Measurements from ENCODE around the gene BCKDK. TPM values are rescaled to one million over a fixed set of nuclear protein-coding genes. Genes with fewer than 3 reads are reported as not detected.
"Not testable (repeated sequence)": the region's sequence is repeated elsewhere in the genome, so short reads cannot be mapped to it uniquely, and the experiment has no call there.

BCKDK gene
- total and polyA plus RNA-seq, 4 donors: 16.7 to 37.2 (median 30.3) TPM

- Histone ChIP-seq H3K36me3 (ENCODE audit: control insufficient read depth in 1 of 2, insufficient read depth in 2 of 2, low read length in 1 of 2) (no peaks in the 10 kb centered on the region), H3K4me3 (ENCODE audit: low read length in 2 of 2) (no peak overlapping the region), H3K27ac (ENCODE audit: low read depth in 1 of 2, low read length in 2 of 2) (peak overlapping the region in 1 of 2 donors; percentile 66), H3K4me1 (ENCODE audit: control insufficient read depth in 1 of 2, insufficient read depth in 2 of 2, low read length in 2 of 2) (peaks cover 0 to 3% of the 10 kb centered on the region in 2 donors), H3K9me3 (ENCODE audit: control insufficient read depth, low read length) (no peaks in the 10 kb centered on the region), H3K27me3 (ENCODE audit: control insufficient read depth in 1 of 2, insufficient read depth in 2 of 2, low read length in 1 of 2) (no peaks in the 10 kb centered on the region)
- ATAC-seq (ENCODE audit: low FRiP score) (no peak), DNase-seq (peak; percentile 87 to 89)
- 16 to 22% methylated on average over 27 of the region's 27 CpGs for WGBS, 2 donors
- intact Hi-C loops (cut with DNase I): no loop called here
These were observed 30.7 kb downstream of the BCKDK start for GRCh38 chr16:31138621-31139578.

GRCh38 chr16:31141071-31141469, 32.9 kb downstream of the BCKDK start:
- 83 to 84% methylated on average over 9 of the region's 9 CpGs for WGBS, 2 donors
- H3K4me3 ChIP-seq (ENCODE audit: low read length in 2 of 2); ATAC-seq (ENCODE audit: low FRiP score); H3K36me3 ChIP-seq (ENCODE audit: control insufficient read depth in 1 of 2, insufficient read depth in 2 of 2, low read length in 1 of 2); H3K9me3 ChIP-seq (ENCODE audit: control insufficient read depth, low read length); DNase-seq; H3K4me1 ChIP-seq (ENCODE audit: control insufficient read depth in 1 of 2, insufficient read depth in 2 of 2, low read length in 2 of 2); H3K27me3 ChIP-seq (ENCODE audit: control insufficient read depth in 1 of 2, insufficient read depth in 2 of 2, low read length in 1 of 2): not testable (repeated sequence)
- intact Hi-C loops (cut with DNase I): loop anchor here (5.0 to 10.0 kb wide), 3 partner anchors 34 to 156 kb away; partner anchors contain the start of genes BCKDK (in 1 of the 2) and HSD3B7 (in 1 of the 2)
- H3K27ac ChIP-seq (ENCODE audit: low read depth in 1 of 2, low read length in 2 of 2): peak overlapping the region in 1 of 2 donors; percentile 77

GRCh38 chr16:31141489-31142108, 33.4 kb downstream of the BCKDK start:
- no peaks in the 10 kb centered on the region for H3K27me3 ChIP-seq (ENCODE audit: control insufficient read depth in 1 of 2, insufficient read depth in 2 of 2, low read length in 1 of 2)
- peaks cover 0 to 3% of the 10 kb centered on the region in 2 donors for H3K4me1 ChIP-seq (ENCODE audit: control insufficient read depth in 1 of 2, insufficient read depth in 2 of 2, low read length in 2 of 2)
- H3K36me3 ChIP-seq (ENCODE audit: control insufficient read depth in 1 of 2, insufficient read depth in 2 of 2, low read length in 1 of 2): no peaks in the 10 kb centered on the region
- peak overlapping the region in 1 of 2 donors; percentile 77 for H3K27ac ChIP-seq (ENCODE audit: low read depth in 1 of 2, low read length in 2 of 2)
- ATAC-seq (ENCODE audit: low FRiP score) (peak; percentile 28), DNase-seq (peak in 1 of 2 donors; percentile 69)
- WGBS, 2 donors: 15 to 16% methylated on average over 10 of the region's 10 CpGs
- no peak overlapping the region for H3K4me3 ChIP-seq (ENCODE audit: low read length in 2 of 2)
- intact Hi-C loops (cut with DNase I): loop anchor here (1.0 to 10.0 kb wide), 5 partner anchors 34 to 157 kb away; partner anchors contain the start of genes BCKDK (in 1 of the 2), FUS (in 1 of the 2), HSD3B7 (in 1 of the 2) and VKORC1 (in 1 of the 2)
- no peaks in the 10 kb centered on the region for H3K9me3 ChIP-seq (ENCODE audit: control insufficient read depth, low read length)

- intact Hi-C loops (cut with DNase I): loop anchor here (1.0 to 10.0 kb wide), 5 partner anchors 35 to 158 kb away; partner anchors contain the start of genes BCKDK (in 1 of the 2), FUS (in 1 of the 2), HSD3B7 (in 1 of the 2) and VKORC1 (in 1 of the 2)
- Histone ChIP-seq H3K4me3 (ENCODE audit: low read length in 2 of 2) (peak overlapping the region in 1 of 2 donors; percentile 5), H3K4me1 (ENCODE audit: control insufficient read depth in 1 of 2, insufficient read depth in 2 of 2, low read length in 2 of 2) (peaks cover 0 to 3% of the 10 kb centered on the region in 2 donors), H3K9me3 (ENCODE audit: control insufficient read depth, low read length) (no peaks in the 10 kb centered on the region), H3K27me3 (ENCODE audit: control insufficient read depth in 1 of 2, insufficient read depth in 2 of 2, low read length in 1 of 2) (no peaks in the 10 kb centered on the region), H3K36me3 (ENCODE audit: control insufficient read depth in 1 of 2, insufficient read depth in 2 of 2, low read length in 1 of 2) (no peaks in the 10 kb centered on the region), H3K27ac (ENCODE audit: low read depth in 1 of 2, low read length in 2 of 2) (peak overlapping the region in 1 of 2 donors; percentile 77)
- DNase-seq (peak; percentile 99 to 100), ATAC-seq (ENCODE audit: low FRiP score) (peak; percentile 99)
- 2 to 3% methylated on average over 69 to 89 of the region's 89 CpGs for WGBS, 2 donors
These were observed 34.2 kb downstream of the BCKDK start for GRCh38 chr16:31142109-31143010.

GRCh38 chr16:31143011-31143693, 35.0 kb downstream of the BCKDK start:
- ATAC-seq (ENCODE audit: low FRiP score): no peak
- H3K36me3 ChIP-seq (ENCODE audit: control insufficient read depth in 1 of 2, insufficient read depth in 2 of 2, low read length in 1 of 2): no peaks in the 10 kb centered on the region
- WGBS, 2 donors: 58 to 60% methylated on average over 18 to 22 of the region's 22 CpGs
- no peaks in the 10 kb centered on the region for H3K9me3 ChIP-seq (ENCODE audit: control insufficient read depth, low read length)
- intact Hi-C loops (cut with DNase I): loop anchor here (5.0 to 10.0 kb wide), 3 partner anchors 36 to 158 kb away; partner anchors contain the start of genes BCKDK (in 1 of the 2) and HSD3B7 (in 1 of the 2)
- peaks cover 0 to 3% of the 10 kb centered on the region in 2 donors for H3K4me1 ChIP-seq (ENCODE audit: control insufficient read depth in 1 of 2, insufficient read depth in 2 of 2, low read length in 2 of 2)
- H3K27ac ChIP-seq (ENCODE audit: low read depth in 1 of 2, low read length in 2 of 2): no peak overlapping the region
- H3K27me3 ChIP-seq (ENCODE audit: control insufficient read depth in 1 of 2, insufficient read depth in 2 of 2, low read length in 1 of 2): no peaks in the 10 kb centered on the region
- H3K4me3 ChIP-seq (ENCODE audit: low read length in 2 of 2): no peak overlapping the region
- peak in 1 of 2 donors; percentile 65 for DNase-seq

- no peak for ATAC-seq (ENCODE audit: low FRiP score)
- no peaks in the 10 kb centered on the region for H3K9me3 ChIP-seq (ENCODE audit: control insufficient read depth, low read length)
- no peaks in the 10 kb centered on the region for H3K27me3 ChIP-seq (ENCODE audit: control insufficient read depth in 1 of 2, insufficient read depth in 2 of 2, low read length in 1 of 2)
- no peak for DNase-seq
- 95% methylated on average over 8 of the region's 8 CpGs for WGBS, 2 donors
- H3K4me3 ChIP-seq (ENCODE audit: low read length in 2 of 2): no peak overlapping the region
- H3K4me1 ChIP-seq (ENCODE audit: control insufficient read depth in 1 of 2, insufficient read depth in 2 of 2, low read length in 2 of 2): peaks cover 0 to 3% of the 10 kb centered on the region in 2 donors
- H3K27ac ChIP-seq (ENCODE audit: low read depth in 1 of 2, low read length in 2 of 2): no peak overlapping the region
- intact Hi-C loops (cut with DNase I): loop anchor here (5.0 to 10.0 kb wide), 3 partner anchors 36 to 159 kb away; partner anchors contain the start of genes BCKDK (in 1 of the 2) and HSD3B7 (in 1 of the 2)
- H3K36me3 ChIP-seq (ENCODE audit: control insufficient read depth in 1 of 2, insufficient read depth in 2 of 2, low read length in 1 of 2): no peaks in the 10 kb centered on the region
These were observed 35.5 kb downstream of the BCKDK start for GRCh38 chr16:31143694-31144148.

- WGBS, 2 donors: 81 to 82% methylated on average over 7 of the region's 7 CpGs
- intact Hi-C loops (cut with DNase I): loop anchor here (5.0 to 10.0 kb wide), 3 partner anchors 37 to 160 kb away; partner anchors contain the start of genes BCKDK (in 1 of the 2) and HSD3B7 (in 1 of the 2)
These were observed 36.2 kb downstream of the BCKDK start for GRCh38 chr16:31144418-31144817.

More at GRCh38 chr16:31144418-31144817, 36.2 kb downstream of the BCKDK start:
- not testable (repeated sequence) for H3K27ac ChIP-seq (ENCODE audit: low read depth in 1 of 2, low read length in 2 of 2); H3K4me3 ChIP-seq (ENCODE audit: low read length in 2 of 2); H3K27me3 ChIP-seq (ENCODE audit: control insufficient read depth in 1 of 2, insufficient read depth in 2 of 2, low read length in 1 of 2); H3K9me3 ChIP-seq (ENCODE audit: control insufficient read depth, low read length); DNase-seq; H3K4me1 ChIP-seq (ENCODE audit: control insufficient read depth in 1 of 2, insufficient read depth in 2 of 2, low read length in 2 of 2); ATAC-seq (ENCODE audit: low FRiP score); H3K36me3 ChIP-seq (ENCODE audit: control insufficient read depth in 1 of 2, insufficient read depth in 2 of 2, low read length in 1 of 2)

All from aorta (tissue), 5 donors.